HG03196 (cell line): Measurements from ENCODE around the gene DSTN.

ENCODE experiments used
- ATAC-seq: cut with Tn5 transposase; IDR thresholded peaks from one replicate; pipeline ENCODE4 v1.9.1; 2021; ENCODE audit not compliant: unreplicated experiment

Gene DSTN

GRCh38 chr20:17611540-17612286, 41.8 kb downstream of the DSTN start:
- ATAC-seq: no peak

GRCh38 chr20:17612287-17612991, 42.6 kb downstream of the DSTN start:
- ATAC-seq: no peak

GRCh38 chr20:17612992-17613327, 43.1 kb downstream of the DSTN start:
- ATAC-seq: no peak

DNA sequence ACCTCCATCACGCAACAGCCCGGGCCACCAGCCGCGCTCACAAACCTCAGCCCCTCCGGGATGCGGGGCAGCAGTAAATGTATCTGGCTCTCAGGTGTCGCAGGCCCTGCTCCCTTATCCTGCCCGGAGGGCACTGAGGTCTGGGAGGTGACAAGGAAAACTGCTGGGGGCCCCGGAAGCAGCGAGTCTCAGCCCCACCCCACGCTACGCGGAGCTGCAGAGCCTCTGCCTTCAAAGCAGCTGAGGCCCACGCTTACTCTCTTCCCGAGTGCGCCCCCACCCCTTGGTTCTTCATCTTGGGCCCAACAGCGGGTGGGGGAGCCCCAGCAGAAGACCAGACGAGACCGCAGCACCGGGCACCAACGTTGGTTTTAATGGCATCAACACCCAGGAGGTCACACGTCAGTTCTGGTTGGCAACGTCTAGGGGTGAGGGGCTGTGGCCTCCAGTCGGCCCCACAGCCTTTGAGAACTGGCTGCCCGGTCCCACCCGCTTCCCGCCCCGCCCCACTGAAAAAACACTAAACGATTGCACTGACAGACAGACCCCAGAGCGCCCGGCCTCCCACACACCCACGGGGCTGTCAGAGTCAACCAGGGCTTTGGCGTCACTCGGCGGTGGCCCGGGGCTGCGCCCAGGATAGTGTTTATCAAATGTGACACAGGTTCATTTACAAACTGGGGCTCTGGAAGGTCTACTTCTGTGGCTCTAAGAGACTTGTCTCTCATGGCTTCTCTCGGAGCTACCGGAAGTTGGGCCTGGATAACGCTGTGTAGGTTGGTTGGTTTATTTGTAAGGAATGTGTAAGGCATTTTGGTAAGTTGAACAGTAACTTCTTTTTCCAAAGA, 43.7 kb downstream of the DSTN start:
- ATAC-seq: no peak

GRCh38 chr20:17614176-17614811, 44.4 kb downstream of the DSTN start:
- ATAC-seq: no peak

DNA sequence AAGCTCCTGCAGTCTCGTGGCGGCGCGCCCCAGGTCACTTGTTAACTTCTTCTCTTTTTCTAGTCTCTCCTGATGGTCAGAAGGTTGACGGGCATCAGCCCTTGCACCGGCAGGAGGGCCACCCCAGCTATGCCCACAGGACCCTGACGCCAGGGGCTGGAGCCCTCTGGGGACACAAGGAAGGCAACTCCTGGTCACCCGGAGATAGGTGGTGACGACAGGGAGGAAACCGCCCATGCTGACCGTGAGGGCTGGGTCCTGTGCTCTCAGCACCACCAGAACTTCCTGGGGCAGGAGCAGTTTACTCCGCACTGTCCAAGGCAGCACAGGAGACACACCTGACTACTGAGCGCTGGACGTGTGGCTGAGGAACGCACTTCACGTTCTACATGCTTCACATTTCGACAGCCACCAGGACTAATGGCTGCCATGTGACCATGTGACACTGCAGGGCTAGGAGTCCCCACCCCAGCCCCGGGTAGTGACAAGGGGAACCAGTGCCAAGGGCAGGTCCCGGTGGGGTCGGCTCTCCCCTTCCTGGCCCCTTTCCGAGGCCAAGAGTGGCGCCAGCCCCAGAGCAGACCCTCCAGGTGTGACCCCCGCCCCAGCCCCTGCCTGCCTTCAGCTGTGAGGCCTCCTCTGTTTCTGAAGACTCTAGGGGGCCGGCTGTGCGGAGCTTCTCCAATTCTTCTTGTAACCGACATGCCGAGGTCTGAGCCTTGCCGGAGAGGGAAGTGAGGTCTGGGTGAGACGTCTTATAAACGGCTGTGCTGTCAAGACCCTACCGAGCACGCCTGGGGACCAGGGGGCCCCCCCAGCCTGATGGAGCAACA, 45.2 kb downstream of the DSTN start:
- ATAC-seq: no peak

DNA sequence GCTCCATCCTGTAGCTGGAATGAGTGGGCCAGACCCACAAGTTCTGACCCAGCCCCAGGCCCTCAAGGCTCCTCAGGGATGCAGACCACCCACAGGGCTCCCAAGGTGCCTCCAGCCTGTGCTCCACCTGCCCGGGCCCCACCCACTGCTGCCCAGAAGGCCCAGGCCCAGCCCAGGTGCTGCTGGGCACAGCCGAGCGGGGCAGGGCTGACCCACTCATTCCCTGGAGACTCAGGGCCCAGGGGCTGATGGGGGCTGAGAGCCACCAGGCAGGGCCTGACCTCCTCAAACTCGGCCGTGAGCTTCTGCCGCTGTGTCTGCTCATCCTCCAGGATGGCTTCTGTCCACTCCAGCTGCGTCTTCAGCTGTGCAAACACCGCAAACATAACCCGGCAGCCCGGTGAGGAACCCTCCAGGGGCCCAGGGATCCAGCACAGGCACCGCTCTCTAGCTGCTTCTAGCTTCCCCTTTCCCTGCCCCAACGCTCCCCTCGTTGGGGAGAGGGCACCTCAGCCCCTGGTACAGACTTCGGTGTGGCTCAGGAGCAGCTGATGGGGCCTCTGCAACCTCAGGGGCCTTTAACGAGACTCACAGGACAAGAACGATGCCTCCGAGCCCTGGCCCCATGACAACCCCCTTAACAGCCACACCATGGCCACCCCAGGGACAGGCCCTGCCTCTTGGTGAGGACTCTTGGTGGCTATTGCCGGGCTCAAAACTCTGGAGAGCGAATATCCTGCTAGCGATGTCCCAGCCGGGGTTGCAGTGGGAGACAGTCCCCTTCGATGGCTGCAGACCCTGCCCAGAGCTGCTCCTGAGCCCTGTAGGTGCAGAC, 46.0 kb downstream of the DSTN start:
- no peak for ATAC-seq

DNA sequence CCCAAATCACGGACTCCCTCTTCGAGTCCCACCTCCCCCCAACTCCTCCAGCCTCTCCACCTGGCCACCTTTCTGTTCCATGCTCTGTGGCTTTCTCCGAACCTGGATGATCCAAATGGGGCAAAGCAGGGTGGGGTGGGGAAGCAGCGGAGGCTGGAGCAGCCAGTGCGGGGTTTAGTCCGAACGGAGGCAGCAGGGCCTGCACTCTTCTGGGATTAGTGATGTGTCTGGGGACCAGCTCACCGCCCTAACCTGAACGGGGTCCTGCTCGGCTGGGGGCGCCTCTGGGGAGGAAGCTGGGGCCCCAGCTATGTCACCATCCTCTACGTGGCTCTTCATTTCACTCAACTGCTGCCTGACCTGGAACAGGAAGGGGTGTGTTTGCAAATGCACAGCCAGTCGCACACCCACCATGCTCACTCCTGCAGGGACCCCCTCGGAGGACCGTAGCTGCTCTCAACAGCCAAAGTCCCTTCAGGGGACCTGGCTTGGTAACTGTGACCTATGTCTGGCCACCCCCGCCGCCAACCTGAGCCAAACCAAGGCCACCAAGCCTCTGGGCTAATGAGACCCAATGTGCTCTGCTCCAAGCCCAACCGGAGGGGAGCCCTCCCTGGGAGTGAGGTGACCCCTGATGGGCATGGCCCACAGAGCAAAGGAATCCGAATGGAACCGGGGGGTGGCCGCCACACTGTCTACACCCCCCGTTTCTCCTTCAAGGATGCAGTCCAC, 46.8 kb downstream of the DSTN start:
- ATAC-seq: no peak

DNA sequence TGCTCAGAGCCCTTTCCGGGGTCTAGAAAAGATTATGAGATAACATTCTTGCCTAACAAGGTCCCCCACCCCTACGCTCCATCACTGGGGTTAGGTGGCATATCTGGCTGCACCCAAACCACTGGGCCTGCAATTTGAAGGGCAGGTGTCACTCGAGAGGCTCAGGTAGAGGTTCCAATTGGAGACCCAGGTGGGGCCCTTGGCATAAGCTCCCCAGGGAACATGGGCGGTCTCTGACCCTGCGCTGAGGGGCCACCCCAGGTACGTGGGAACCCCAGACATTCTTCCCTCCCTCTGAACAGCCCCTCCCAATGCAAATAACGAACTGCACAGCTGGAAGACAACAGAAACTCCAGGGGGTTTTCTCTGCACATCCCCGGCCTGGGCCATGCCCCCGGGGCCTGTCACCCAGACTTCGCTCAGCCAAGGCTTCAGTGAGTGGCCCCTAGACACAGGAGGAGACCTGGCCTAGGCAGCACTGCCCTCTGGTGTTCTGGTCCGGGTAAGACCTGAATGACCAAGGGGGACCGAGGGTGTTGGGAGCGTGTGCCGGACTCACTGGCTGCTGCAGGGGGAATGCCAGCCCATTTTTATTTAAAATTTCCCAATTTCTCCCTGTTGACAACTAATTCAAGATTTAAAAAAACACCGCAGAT, 47.5 kb downstream of the DSTN start:
- no peak for ATAC-seq

- ATAC-seq: no peak
These were observed 48.2 kb downstream of the DSTN start for GRCh38 chr20:17617868-17618672.

DNA sequence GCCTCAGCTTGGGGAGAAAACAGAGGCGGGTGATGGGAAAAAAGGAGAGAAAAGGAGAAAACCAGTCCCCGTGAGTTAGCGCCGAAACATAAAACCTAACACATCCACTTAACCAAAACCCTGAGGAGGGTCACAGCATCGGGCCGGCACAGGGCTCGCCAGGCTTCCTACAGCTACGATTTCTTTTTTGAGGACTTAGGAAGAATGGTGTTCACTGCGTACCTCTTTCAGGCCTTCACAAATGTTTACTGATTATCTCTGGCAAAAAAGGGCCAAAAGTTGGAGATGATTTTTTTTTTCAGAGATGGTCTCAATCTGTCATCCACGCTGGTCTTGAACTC, 48.8 kb downstream of the DSTN start:
- no peak for ATAC-seq

DNA sequence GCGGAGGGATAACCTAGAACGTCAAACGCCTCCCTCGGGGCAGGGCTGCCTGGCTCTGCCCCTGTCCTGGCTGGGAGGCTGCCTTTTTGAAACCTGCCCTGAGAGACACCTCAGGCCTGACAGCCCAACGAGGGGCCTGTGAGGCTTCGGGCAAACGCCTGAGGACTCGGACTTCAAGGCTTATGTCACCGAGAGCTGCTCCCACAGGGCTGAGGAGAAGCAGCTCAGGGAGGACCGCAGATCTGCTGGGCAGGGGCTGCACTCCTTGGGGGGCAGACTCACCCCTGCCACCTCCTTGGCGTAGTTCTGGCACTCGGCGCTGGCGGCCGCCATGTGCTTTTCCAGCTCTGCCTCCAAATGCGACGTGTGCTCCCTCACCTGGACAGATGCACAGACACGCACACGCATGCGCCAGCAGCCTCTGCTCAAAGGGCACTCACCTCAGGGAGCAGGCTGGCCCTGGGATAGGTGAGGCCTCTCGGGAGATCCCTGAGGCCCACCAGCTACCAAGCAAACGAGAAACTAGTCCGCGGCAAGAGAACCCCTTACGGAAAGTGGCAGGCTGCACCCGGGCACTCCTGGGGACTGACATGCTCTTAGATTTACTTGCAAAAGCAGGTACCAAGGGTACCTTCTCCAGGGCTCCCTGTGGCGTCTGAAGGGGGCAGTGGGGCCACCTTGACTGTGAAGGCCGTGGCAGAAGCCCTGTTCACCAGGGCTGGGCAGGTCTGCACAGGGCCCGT, 49.6 kb downstream of the DSTN start:
- ATAC-seq: no peak

DNA sequence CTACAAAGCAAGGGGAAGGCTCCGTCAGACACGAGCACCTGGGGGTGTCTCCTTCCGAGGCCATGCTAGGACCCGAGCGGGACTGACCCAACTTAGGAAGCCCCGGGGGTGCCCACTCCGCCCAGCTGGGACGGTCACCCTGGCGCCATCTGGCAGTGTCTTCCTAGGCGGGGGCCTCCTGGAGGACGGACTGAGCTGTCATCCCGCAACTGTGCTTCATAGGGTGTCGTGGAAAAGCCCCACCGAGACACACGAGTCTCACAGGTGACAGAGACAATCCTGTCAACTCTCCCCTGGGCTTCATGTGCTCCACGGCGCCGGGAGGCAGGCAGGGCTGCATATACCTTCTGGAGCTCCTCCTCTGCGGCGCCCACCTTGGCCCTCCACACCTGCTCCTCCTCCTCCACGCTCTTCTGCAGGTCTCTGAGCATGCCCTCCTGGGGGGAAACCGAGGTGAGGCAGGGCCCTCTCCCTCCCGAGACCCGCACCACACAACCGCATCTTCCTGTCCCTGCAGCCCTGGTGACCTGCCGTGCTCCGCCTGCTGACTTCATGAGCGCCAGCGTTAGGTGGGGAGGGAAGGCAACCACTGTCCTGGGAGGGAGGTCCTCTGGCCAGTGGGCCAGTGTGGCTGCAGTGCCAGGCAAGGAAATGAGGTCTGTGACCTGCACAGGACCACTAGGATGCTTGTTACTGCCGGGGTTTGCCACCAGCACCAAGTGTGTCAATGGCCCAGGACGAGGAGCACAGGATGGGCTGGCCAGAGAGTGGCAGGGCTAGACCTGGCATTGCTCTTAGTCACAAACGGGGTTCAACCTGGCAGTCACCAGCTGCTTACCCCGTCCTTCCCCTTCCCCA, 50.7 kb downstream of the DSTN start:
- no peak for ATAC-seq

DNA sequence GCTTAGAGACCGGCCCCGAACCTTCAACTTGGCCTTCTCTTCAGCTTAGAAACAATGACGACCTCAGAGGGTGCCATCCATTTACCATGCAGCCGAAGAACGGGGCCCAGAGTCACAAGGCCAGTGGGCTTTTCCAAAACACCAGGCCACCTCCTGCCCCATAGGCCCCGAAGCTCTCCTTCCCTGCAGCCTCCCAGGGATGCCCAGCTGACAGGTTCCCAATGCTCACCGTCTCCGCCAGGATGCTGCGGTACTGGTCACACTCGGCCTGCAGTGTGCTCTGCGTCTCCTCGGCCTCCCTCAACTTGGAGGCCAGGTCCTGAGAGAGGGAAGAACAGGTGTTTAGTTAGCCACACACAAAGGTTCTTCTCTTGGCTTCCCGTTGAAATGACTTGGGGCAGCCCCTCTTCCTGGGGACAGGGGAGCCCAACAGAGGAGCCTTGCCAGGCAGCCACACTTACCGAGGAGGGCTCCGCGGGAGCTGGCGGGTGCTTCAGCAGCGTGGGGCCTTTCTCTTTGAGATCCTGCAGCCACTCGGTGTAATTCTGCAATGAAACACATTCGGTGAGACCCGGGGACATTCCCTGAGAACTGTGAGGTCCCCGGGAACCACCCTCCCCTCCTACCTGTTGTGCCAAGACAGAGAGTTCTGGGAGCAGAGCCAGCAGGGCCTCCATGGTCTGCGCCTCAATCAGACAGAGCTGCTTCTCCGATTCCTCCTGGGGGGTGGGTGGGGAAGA, 51.5 kb downstream of the DSTN start:
- no peak for ATAC-seq

DNA sequence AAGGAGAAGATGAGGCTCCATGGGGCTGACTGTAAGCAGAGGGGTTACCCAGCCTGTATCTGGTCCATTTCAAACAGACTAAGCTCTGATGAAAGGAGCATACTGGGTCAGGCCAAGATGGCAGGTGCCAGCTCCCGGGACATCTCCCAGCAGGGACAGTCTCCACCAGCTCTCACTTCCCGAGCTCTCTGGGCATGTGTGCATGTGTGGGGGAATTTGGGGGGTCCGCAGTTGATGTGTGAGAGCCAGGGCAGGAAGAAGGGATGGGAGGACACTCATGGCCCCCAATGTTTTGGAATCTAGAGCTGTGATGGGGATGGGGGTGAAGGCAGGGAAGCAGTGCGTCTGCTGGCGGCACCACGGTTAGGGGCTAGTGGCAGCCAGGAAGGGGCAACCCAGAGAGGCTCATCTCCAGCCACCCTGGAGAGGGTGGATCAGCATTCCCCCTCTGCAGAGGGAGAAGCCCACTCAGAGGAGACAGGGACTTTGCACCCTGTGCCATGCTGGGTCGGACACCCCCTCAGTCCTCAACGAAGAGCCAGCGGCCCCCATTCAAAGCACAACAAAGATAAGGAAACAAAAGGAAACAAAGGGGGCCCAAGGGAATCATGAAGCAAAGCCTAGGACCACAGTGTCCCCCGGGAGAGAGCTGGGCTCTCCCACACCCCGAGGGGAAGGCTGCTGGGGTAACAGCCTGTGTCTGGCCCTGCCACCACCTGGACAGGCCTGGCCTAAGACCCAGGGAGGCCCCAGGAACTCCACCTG, 52.4 kb downstream of the DSTN start:
- no peak for ATAC-seq
